ENCODE results near the gene DAPK2. TPM values are rescaled to one million over a fixed set of nuclear protein-coding genes. Genes with fewer than 3 reads are reported as not detected.

The DAPK2 gene
- total and polyA plus RNA-seq, 4 donors: 2.0 to 8.1 (median 7.0) TPM

DNA sequence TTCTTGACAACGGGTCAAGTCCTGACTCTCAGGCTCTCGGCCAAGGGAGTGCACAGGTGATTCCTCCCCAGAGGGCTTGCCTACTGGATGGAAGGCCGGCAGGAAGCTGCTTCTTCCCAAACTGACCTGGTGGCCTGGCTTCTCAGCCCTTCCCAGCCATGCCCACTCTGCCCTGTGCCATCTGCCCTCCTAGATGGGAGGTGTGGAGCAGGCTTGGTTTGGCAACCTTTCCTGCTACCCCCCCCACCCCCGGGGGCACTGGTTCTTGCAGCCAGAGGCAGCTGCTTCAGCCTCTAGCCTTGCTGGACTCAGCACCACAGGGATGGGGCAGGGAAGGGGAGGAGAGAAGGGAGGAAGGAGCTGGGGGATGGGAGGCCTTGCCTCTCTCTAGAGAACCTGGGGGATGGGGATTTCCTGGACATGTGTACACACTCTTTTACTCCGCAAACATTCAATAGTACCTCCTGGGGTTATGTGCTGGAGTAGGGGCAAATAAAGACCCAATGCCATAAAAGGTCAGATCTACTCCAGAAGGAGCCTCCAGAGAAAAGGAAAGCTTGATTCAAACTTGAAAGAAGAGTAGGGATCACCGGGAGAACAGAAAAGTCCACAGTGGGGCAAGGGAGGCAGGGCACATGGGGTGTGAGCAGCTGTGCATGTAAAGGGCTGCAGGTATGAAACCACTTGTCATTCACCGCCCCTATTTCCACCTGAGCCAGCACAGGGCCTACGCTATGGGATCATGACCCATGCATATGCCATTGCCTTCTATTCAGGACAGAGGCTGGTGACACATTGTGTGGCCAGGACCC is 4.2 kb upstream of the DAPK2 start:
- H3K9me3 ChIP-seq (ENCODE audit: control insufficient read depth, low read length): no peaks in the 10 kb centered on the region
- ATAC-seq (ENCODE audit: low FRiP score) (no peak), DNase-seq (no peak)
- no peak overlapping the region for H3K27ac ChIP-seq (ENCODE audit: low read depth in 1 of 2, low read length in 2 of 2)
- no peak overlapping the region for H3K4me3 ChIP-seq (ENCODE audit: low read length in 2 of 2)
- intact Hi-C loops (cut with DNase I): no loop called here
- H3K27me3 ChIP-seq (ENCODE audit: control insufficient read depth in 1 of 2, insufficient read depth in 2 of 2, low read length in 1 of 2): no peaks in the 10 kb centered on the region
- WGBS, 2 donors: 81% methylated on average over 8 of the region's 8 CpGs
- no peaks in the 10 kb centered on the region for H3K4me1 ChIP-seq (ENCODE audit: control insufficient read depth in 1 of 2, insufficient read depth in 2 of 2, low read length in 2 of 2)
- no peaks in the 10 kb centered on the region for H3K36me3 ChIP-seq (ENCODE audit: control insufficient read depth in 1 of 2, insufficient read depth in 2 of 2, low read length in 1 of 2)

DNA sequence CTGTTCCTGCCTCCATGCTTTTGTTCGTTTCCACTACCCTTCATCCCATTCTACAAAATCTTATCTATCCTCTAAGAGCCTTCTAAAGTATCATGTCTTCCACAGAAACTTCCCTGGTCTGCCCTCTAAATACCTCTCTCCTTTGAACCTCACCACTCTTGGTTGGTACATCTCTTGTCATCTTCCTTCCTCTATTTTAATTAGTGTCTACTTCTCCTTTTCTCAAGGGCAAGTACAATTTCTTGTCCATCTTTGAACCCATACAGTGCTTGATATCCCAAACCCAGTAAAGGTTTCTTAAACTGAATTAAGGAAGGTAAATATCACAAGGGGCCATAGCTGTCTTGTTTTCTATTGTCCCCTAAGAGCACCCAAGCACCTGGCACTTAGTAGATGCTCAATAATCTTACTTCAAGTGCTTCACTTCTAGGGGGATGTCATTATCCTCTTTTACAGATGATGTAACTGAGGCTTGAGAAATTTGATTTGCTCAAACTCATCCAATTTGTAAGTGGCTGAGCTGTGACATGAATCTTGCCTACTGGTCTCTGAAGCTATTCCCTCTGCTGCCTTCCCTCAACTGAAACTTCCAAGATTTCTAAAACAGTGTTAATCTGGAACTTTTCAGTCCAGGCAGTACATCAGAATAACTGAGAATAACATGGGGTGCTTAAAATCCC is 2.6 kb upstream of the DAPK2 start:
- Histone ChIP-seq H3K27ac (ENCODE audit: low read depth in 1 of 2, low read length in 2 of 2) (no peak overlapping the region), H3K9me3 (ENCODE audit: control insufficient read depth, low read length) (no peaks in the 10 kb centered on the region), H3K4me3 (ENCODE audit: low read length in 2 of 2) (no peak overlapping the region), H3K36me3 (ENCODE audit: control insufficient read depth in 1 of 2, insufficient read depth in 2 of 2, low read length in 1 of 2) (no peaks in the 10 kb centered on the region), H3K4me1 (ENCODE audit: control insufficient read depth in 1 of 2, insufficient read depth in 2 of 2, low read length in 2 of 2) (no peaks in the 10 kb centered on the region), H3K27me3 (ENCODE audit: control insufficient read depth in 1 of 2, insufficient read depth in 2 of 2, low read length in 1 of 2) (no peaks in the 10 kb centered on the region)
- 81 to 93% methylated on average over 1 of the region's 1 CpG for WGBS, 2 donors
- no peak for ATAC-seq (ENCODE audit: low FRiP score)
- DNase-seq: no peak
- intact Hi-C loops (cut with DNase I): loop anchor here (5.0 to 10.0 kb wide), 3 partner anchors 107 to 297 kb away; no protein-coding TSS in a partner anchor

DNA sequence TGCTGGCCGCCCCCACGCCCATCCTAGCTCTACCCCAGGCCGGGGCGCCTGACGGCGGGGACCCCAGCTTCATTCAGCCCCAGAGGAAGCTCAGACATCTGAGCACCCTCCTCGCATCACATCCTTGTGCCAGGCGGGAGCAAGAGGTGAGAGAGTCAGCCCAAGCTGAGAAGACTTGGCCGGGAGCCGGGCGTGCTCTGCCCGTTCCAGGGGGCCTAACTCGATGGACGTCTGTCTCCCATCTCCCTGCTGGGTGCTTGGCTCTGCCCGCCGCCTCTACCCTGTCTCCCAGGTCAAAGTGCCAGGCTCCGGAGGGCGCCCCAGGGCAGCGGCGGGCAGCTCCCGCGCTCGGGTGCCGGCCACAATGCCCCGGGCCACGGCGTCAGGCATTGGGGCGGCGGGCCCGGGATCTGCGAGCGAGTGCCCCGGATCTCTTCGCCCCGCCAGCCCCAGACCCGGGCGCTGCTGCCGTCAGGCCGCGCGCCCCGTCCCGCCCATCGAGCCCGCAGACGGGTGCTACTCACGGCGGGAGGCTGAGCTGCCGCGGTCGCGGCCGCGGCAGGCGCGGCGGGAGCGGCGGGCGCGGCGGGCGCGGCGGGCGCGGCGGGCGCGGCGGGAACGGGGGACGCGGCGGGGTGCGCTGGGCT is 388 bp downstream of the DAPK2 start:
- 10 to 15% methylated on average over 43 to 76 of the region's 76 CpGs for WGBS, 2 donors
- no peaks in the 10 kb centered on the region for H3K4me1 ChIP-seq (ENCODE audit: control insufficient read depth in 1 of 2, insufficient read depth in 2 of 2, low read length in 2 of 2)
- ATAC-seq (ENCODE audit: low FRiP score) (no peak), DNase-seq (peak in 1 of 2 donors; percentile 81)
- H3K4me3 ChIP-seq (ENCODE audit: low read length in 2 of 2): peak overlapping the region; percentile 37 to 85
- intact Hi-C loops (cut with DNase I): loop anchor here (5.0 to 10.0 kb wide), 3 partner anchors 104 to 294 kb away; no protein-coding TSS in a partner anchor
- H3K9me3 ChIP-seq (ENCODE audit: control insufficient read depth, low read length): no peaks in the 10 kb centered on the region
- no peaks in the 10 kb centered on the region for H3K36me3 ChIP-seq (ENCODE audit: control insufficient read depth in 1 of 2, insufficient read depth in 2 of 2, low read length in 1 of 2)
- H3K27ac ChIP-seq (ENCODE audit: low read depth in 1 of 2, low read length in 2 of 2): no peak overlapping the region
- H3K27me3 ChIP-seq (ENCODE audit: control insufficient read depth in 1 of 2, insufficient read depth in 2 of 2, low read length in 1 of 2): no peaks in the 10 kb centered on the region

DNA sequence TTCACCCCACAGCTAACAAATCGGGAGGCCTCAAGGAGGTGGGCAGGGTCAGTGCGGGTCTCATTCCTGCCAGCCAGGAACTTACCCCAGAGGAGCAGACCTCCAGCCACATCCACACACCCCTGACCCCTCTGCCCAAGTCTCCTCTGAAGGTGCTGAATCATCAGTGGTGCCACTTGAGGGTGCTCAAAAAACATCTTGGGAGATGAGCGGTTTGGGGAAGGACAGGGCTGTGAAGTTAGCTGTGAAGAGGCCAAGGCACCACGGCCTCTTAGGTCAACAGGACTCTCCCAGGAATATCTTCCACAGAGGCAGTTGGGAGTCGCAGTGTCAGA is 1.2 kb downstream of the DAPK2 start:
- intact Hi-C loops (cut with DNase I): loop anchor here (5.0 to 10.0 kb wide), 3 partner anchors 103 to 293 kb away; no protein-coding TSS in a partner anchor
- DNase-seq (no peak), ATAC-seq (ENCODE audit: low FRiP score) (no peak)
- Histone ChIP-seq H3K4me3 (ENCODE audit: low read length in 2 of 2) (no peak overlapping the region), H3K4me1 (ENCODE audit: control insufficient read depth in 1 of 2, insufficient read depth in 2 of 2, low read length in 2 of 2) (no peaks in the 10 kb centered on the region), H3K36me3 (ENCODE audit: control insufficient read depth in 1 of 2, insufficient read depth in 2 of 2, low read length in 1 of 2) (no peaks in the 10 kb centered on the region), H3K27ac (ENCODE audit: low read depth in 1 of 2, low read length in 2 of 2) (no peak overlapping the region), H3K9me3 (ENCODE audit: control insufficient read depth, low read length) (no peaks in the 10 kb centered on the region), H3K27me3 (ENCODE audit: control insufficient read depth in 1 of 2, insufficient read depth in 2 of 2, low read length in 1 of 2) (no peaks in the 10 kb centered on the region)
- WGBS, 2 donors: 89 to 92% methylated on average over 5 of the region's 5 CpGs

DNA sequence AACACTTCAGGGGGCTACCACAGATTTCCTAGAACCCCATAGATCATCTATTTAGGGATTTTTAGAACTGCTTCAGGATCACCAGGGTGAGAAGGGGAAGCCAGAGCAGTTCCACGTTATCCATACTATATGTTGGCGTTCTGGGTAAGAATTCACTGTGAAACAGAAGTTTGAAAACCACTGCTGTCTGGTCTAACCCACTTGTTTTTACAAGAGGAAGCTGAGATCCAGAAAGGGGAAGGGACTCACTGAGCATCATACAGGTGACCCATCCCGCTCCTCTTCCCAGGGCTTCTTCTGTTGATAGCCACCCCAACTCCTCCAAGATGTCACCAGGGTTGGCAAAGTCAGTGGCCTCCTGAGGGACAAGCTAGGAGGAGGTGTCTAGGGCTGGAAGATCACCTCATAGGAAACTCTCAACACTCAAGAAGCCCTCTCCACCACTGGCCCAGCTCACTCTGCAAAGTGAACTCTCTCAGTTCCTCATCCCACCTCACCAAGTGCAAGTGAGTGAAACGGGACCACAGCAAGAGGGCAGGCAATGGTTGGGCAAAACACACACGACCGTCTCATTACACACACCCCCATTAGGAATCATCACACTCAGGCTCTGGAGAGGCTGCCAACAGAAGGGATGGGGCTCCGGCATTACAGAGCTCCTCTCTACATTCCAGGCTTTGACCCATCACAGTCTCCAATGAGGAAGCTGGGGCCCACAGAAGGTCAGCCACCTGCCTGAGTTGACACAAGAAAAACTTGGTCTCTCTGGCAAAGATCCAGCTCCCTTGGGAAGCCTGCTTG is 1.8 kb downstream of the DAPK2 start:
- Histone ChIP-seq H3K4me1 (ENCODE audit: control insufficient read depth in 1 of 2, insufficient read depth in 2 of 2, low read length in 2 of 2) (no peaks in the 10 kb centered on the region), H3K4me3 (ENCODE audit: low read length in 2 of 2) (no peak overlapping the region), H3K36me3 (ENCODE audit: control insufficient read depth in 1 of 2, insufficient read depth in 2 of 2, low read length in 1 of 2) (no peaks in the 10 kb centered on the region), H3K9me3 (ENCODE audit: control insufficient read depth, low read length) (no peaks in the 10 kb centered on the region), H3K27ac (ENCODE audit: low read depth in 1 of 2, low read length in 2 of 2) (no peak overlapping the region), H3K27me3 (ENCODE audit: control insufficient read depth in 1 of 2, insufficient read depth in 2 of 2, low read length in 1 of 2) (no peaks in the 10 kb centered on the region)
- no peak for ATAC-seq (ENCODE audit: low FRiP score)
- intact Hi-C loops (cut with DNase I): loop anchor here (5.0 to 10.0 kb wide), 3 partner anchors 102 to 292 kb away; no protein-coding TSS in a partner anchor
- no peak for DNase-seq
- WGBS, 2 donors: 87 to 89% methylated on average over 7 of the region's 7 CpGs

DNA sequence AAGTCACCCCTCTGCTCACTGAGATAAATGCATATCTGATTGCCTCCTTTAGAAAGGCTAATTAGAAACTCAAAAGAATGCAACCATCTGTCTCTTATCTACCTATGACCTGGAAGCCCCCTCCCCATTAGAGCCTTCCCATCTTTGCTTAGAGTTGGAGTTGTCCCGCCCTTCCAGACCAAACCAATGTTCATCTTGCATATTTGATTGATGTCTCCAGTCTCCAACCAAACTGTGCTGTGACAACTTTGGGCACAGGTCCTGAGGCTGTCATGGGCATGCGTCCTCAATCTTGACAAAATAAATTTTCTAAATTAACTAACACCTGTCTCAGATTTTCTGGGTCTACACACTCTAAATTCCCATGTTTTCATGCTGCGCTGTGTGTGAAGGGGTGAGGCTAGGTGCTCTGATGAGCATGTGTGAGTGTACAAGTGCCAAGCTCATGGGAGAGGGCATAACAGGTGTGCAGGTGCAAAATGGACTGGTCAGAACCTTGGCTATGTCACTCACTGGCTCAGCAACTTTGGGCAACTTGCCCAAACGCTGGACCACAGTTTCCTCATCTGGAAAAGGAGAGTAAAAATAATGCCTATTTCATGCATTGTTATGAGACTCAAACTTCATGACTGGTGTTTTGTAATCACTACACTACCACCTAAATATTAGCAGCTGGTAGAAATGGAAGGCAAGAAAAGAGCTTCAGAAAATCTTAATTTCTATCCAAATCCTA is 7.2 kb downstream of the DAPK2 start:
- WGBS, 2 donors: 92 to 93% methylated on average over 4 of the region's 4 CpGs

DNA sequence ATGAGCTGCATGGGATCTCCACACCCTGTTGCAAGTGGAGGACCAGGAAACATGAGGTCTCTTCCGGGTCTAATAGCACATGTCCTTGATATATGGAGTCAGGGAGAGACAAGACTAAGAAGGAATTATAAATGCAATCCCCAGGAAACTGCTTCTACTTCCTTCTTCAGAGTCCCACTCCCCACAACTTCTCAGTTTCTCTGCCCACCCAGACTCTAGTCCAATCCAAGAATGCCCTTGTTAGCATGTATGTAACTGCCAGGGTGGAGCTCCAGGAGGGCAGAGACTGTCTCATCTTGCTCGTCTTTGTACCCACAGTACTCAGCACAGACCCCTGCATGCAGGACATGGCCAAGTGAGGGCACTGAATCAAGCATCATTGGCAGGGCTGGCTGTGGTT is 8.3 kb downstream of the DAPK2 start:
- Histone ChIP-seq H3K4me1 (ENCODE audit: control insufficient read depth in 1 of 2, insufficient read depth in 2 of 2, low read length in 2 of 2) (no peaks in the 10 kb centered on the region), H3K36me3 (ENCODE audit: control insufficient read depth in 1 of 2, insufficient read depth in 2 of 2, low read length in 1 of 2) (no peaks in the 10 kb centered on the region), H3K27ac (ENCODE audit: low read depth in 1 of 2, low read length in 2 of 2) (no peak overlapping the region), H3K4me3 (ENCODE audit: low read length in 2 of 2) (no peak overlapping the region), H3K27me3 (ENCODE audit: control insufficient read depth in 1 of 2, insufficient read depth in 2 of 2, low read length in 1 of 2) (no peaks in the 10 kb centered on the region), H3K9me3 (ENCODE audit: control insufficient read depth, low read length) (no peaks in the 10 kb centered on the region)
- WGBS, 2 donors: 43 to 90% methylated on average over 2 of the region's 2 CpGs
- DNase-seq (no peak), ATAC-seq (ENCODE audit: low FRiP score) (no peak)
- intact Hi-C loops (cut with DNase I): no loop called here

More for the DNA sequence above, 7.2 kb downstream of the DAPK2 start:
- DNase-seq (no peak), ATAC-seq (ENCODE audit: low FRiP score) (no peak)
- Histone ChIP-seq H3K36me3 (ENCODE audit: control insufficient read depth in 1 of 2, insufficient read depth in 2 of 2, low read length in 1 of 2) (no peaks in the 10 kb centered on the region), H3K27ac (ENCODE audit: low read depth in 1 of 2, low read length in 2 of 2) (no peak overlapping the region), H3K9me3 (ENCODE audit: control insufficient read depth, low read length) (no peaks in the 10 kb centered on the region), H3K4me1 (ENCODE audit: control insufficient read depth in 1 of 2, insufficient read depth in 2 of 2, low read length in 2 of 2) (no peaks in the 10 kb centered on the region), H3K4me3 (ENCODE audit: low read length in 2 of 2) (no peak overlapping the region), H3K27me3 (ENCODE audit: control insufficient read depth in 1 of 2, insufficient read depth in 2 of 2, low read length in 1 of 2) (no peaks in the 10 kb centered on the region)
- intact Hi-C loops (cut with DNase I): no loop called here

DNA sequence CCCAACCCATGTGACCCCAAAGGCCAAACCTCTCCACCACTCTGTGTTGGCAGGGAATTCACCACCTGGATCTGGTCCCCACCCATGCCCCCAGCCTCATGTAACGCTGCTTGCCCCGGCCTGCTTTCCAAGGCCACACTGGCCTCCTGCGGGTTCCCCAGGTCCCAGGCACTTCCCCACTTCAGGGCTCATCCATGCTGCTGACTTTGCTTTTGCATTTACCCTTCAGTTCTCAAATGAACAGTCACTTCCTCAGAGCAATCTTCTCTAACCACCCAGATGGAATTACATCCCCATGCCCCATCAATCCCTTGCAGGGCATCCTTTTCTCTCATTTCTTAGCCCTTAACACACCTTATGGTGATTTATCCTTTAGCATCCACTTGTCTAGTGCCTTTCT is 9.2 kb downstream of the DAPK2 start:
- Histone ChIP-seq H3K27ac (ENCODE audit: low read depth in 1 of 2, low read length in 2 of 2) (no peak overlapping the region), H3K4me3 (ENCODE audit: low read length in 2 of 2) (no peak overlapping the region), H3K9me3 (ENCODE audit: control insufficient read depth, low read length) (no peaks in the 10 kb centered on the region), H3K27me3 (ENCODE audit: control insufficient read depth in 1 of 2, insufficient read depth in 2 of 2, low read length in 1 of 2) (no peaks in the 10 kb centered on the region), H3K36me3 (ENCODE audit: control insufficient read depth in 1 of 2, insufficient read depth in 2 of 2, low read length in 1 of 2) (no peaks in the 10 kb centered on the region), H3K4me1 (ENCODE audit: control insufficient read depth in 1 of 2, insufficient read depth in 2 of 2, low read length in 2 of 2) (no peaks in the 10 kb centered on the region)
- intact Hi-C loops (cut with DNase I): no loop called here
- 95 to 97% methylated on average over 3 of the region's 3 CpGs for WGBS, 2 donors
- ATAC-seq (ENCODE audit: low FRiP score) (no peak), DNase-seq (no peak)
